ENCODE results near the gene IRS2.

The IRS2 gene

GRCh38 chr13:109725995-109726637 lies 60.3 kb downstream of the IRS2 start:
- no peak for DNase-seq

GRCh38 chr13:109725297-109725696 lies 61.1 kb downstream of the IRS2 start:
- no peak for DNase-seq

- DNase-seq: peak; percentile 9
Observed at GRCh38 chr13:109724603-109725002, 61.8 kb downstream of the IRS2 start.

GRCh38 chr13:109723046-109723445 lies 63.3 kb downstream of the IRS2 start:
- no peak for DNase-seq

- no peak for DNase-seq
Observed at GRCh38 chr13:109722068-109722467, 64.3 kb downstream of the IRS2 start.

- peak; percentile 80 for DNase-seq
Observed at GRCh38 chr13:109720758-109721184, 65.6 kb downstream of the IRS2 start.

GRCh38 chr13:109719962-109720646 lies 66.3 kb downstream of the IRS2 start:
- no peak for DNase-seq

GRCh38 chr13:109718726-109719125 lies 67.7 kb downstream of the IRS2 start:
- no peak for DNase-seq

- DNase-seq: no peak
Observed at GRCh38 chr13:109717686-109718085, 68.7 kb downstream of the IRS2 start.

GRCh38 chr13:109715902-109716301 lies 70.5 kb downstream of the IRS2 start:
- no peak for DNase-seq

GRCh38 chr13:109713681-109714080 lies 72.7 kb downstream of the IRS2 start:
- no peak for DNase-seq

- no peak for DNase-seq
Observed at GRCh38 chr13:109712124-109712722, 74.2 kb downstream of the IRS2 start.

- DNase-seq: no peak
Observed at GRCh38 chr13:109707742-109708617, 78.4 kb downstream of the IRS2 start.

- DNase-seq: peak; percentile 70
Observed at GRCh38 chr13:109707044-109707741, 79.2 kb downstream of the IRS2 start.

- DNase-seq: no peak
Observed at GRCh38 chr13:109706015-109706715, 80.2 kb downstream of the IRS2 start.

- peak; percentile 78 for DNase-seq
Observed at GRCh38 chr13:109704771-109705635, 81.4 kb downstream of the IRS2 start.

- DNase-seq: no peak
Observed at GRCh38 chr13:109703250-109703649, 83.1 kb downstream of the IRS2 start.

Measured in COR-L47 (cell line).